KBM-7 (cell line): Measurements from ENCODE around the gene UBC.
A peak's percentile ranks its signal among the peaks of the same experiment; 100 is the strongest.
"Not testable (repeated sequence)": the region's sequence is repeated elsewhere in the genome, so short reads cannot be mapped to it uniquely, and the experiment has no call there.

Experiments
- DNase-seq: peaks from one replicate; pipeline ENCODE4 v3.0.0-alpha.2; 2015
- in situ Hi-C: fragments of 300-500 bp; cut with MboI; formaldehyde crosslinking; loops from 2 replicates; pipeline ENCODE4 v1.14.3; 2020; ENCODE audit warnings: low sequenced_read_pairs, low pct_unique_long_range_greater_than_20kb, mixed read lengths

Gene UBC

DNA sequence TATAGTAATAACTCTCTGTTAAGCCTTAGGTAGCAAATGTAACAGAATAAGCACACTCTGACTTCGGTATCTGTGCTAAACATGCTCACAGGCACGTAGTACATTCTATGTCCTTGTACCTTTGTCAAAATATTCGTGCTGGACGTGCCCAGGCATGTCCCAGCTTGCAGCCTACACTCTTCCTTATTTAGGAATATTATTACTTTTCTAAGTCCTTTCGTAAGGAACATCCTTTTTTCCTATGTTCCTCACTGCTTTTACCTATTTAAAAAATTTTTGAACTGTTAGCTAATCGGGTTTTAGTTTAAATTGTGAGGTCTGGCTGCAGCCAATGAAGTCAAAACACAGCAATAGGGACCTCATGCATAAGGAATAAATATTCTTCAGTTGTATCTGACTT, 24.1 kb upstream of the UBC start:
- in situ Hi-C loops = no loop called here
- peak; percentile 76 for DNase-seq

DNA sequence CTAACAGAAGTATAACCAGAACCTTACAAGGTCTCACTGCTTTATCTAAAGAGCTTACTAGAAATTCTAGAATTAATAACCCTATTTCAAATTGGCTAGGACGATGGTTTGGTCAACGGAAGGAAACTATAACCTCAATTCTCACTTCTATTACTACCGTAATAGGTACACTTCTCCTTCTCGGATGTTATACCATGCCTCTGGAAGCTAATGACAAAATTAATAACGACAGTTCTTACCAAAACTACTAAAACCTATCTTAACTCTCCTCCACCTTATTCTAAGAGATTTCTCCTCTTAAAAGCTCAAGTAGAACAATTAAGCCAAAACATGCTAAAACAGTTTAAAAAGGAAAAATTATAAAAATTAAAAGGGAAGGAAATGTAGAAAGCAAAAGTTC, 23.7 kb upstream of the UBC start:
- peak; percentile 58 for DNase-seq
- in situ Hi-C loops = no loop called here

DNA sequence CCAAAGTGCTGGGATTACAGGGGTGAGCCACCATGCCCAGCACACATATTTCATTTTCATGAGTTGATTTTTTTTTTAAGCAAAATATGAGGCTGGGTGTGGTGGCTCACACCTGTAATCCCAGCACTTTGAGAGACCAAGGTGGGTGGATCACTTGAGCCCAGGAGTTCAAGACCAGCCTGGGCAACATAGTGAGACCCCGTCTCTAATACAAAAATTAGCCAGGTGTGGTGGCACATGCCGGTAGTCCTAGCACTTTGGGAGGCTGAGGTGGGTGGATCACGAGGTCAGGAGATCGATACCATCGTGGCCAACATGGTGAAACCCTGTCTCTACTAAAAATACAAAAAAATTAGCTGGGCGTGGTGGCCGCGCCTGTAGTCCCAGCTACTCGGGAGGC, 17.1 kb upstream of the UBC start:
- in situ Hi-C loops, DNase-seq: not testable (repeated sequence)

DNA sequence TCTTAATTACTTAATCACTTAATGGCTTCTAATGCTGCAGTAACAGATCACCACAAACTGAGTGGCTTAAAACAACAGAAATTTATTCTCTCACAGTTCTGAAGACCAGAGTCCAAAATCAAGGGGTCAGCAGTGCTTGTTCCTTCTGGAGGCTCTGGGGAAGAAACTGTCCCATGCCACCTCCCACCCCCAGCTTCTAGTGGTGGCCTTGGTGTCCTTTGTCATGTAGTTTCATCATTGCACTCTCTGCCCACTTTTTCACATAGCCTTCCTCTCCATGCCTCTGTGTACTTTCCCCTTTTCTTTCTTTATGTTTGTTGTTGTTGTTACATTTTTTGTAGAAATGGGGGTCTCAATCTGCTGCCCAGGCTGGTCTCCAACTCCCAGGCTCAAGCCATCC, 16.1 kb upstream of the UBC start:
- in situ Hi-C loops = no loop called here

DNA sequence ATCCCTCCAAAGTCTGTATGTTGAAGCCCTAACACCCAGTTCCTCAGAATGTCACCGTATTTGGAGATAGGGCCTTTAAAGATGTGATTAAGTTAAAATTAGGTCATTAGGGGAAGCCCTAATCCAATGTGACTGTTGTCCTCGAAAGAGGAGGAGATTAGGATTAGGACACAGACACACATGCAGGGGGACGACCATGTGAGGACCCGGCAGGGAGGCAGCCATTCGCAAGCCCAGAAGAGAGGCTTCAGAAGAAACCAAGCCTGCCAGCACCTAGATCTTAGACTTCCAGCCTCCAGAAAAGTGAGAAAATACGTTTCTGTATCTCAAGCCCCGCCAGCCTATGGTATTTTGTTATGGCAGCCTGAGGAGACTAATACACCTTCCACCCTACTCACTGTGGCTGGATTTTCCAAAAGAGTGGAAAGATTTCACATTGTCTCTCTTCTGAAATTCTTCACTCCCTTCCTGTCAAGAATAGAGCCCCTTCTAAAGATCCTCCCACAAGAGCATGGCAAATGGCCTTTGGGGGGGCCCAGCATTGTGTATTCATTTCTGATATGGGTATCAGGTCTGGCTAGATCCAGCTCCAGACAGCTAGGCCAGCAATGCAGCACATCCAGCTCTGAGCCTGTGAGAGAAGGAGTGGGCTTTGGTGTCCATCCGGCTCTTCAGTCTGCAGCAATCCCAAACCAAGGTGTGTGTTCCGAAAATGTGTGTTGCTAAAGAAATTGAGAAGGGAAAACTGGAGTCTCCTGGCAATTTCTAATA, 15.4 kb upstream of the UBC start:
- in situ Hi-C loops = no loop called here
- DNase-seq = no peak

More for the DNA sequence above, 16.1 kb upstream of the UBC start:
- no peak for DNase-seq

DNA sequence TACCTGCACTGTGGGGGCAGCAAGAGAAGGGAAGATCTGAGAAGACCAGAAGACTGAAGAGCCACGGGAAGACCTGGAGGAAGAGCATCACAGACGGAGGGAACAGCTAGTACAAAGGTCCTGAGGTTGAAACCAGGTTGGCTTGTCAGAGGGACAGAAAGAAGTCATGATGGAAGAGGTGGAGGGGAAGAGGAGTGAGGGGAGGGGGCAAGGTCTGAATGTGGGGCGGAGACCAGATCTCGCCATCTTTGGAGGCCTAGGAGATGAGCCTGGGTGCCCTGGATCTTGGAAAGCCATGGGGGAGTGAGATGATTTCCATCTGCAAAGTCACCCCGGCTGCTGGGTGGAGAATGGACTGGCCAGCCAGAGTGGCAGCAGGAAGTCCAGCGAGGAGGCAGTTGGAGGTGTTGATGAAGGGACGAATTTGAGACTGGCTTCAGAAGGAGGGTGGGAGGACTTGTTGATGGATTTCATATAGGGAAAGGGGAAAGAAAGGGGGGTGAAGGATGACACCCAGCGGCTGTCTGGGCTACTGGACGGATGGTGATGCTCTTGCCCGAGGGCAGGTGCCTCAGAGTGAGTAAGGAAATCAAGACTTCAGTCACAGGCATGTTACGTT, 14.6 kb upstream of the UBC start:
- DNase-seq = no peak

DNA sequence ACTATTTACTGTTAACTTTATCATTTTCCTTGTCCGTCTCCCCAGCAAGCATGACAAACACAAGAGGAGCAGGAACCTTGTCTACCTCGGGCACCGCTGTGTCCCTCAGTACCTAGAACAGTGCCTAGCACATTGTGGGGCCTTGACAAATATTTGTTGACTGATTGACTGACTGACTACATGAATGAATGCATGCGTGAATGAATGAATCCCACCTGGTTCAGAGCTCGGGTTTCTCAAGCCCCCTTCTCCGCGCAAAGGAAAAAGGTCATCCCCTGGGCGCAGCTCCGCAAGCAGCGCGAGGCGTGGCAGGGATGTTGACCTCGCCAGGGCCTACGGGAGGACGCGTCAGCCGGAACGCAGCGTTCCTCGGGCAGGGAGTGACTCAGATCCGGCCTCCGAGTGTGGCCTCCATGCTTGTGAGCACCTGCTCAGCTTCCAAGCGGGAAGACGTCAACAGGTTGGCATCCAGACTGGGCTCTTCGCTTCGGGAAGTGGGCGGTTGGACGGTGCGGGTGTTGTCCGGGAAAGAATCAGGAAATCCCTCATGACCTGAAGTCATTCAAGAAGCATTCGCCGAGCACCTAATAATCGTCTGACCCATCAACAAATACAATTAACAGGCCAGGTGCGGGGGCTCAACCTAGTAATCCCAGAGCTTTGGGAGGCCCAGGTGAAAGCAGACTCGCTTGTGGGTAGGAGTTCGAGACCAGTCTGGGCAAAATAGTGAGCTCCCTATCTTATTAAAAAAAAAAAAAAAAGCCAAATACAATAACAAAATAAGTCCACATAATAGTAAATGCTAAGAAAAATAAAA, 13.9 kb upstream of the UBC start:
- DNase-seq = no peak
- in situ Hi-C loops = no loop called here

More for the DNA sequence above, 14.6 kb upstream of the UBC start:
- in situ Hi-C loops = no loop called here

DNA sequence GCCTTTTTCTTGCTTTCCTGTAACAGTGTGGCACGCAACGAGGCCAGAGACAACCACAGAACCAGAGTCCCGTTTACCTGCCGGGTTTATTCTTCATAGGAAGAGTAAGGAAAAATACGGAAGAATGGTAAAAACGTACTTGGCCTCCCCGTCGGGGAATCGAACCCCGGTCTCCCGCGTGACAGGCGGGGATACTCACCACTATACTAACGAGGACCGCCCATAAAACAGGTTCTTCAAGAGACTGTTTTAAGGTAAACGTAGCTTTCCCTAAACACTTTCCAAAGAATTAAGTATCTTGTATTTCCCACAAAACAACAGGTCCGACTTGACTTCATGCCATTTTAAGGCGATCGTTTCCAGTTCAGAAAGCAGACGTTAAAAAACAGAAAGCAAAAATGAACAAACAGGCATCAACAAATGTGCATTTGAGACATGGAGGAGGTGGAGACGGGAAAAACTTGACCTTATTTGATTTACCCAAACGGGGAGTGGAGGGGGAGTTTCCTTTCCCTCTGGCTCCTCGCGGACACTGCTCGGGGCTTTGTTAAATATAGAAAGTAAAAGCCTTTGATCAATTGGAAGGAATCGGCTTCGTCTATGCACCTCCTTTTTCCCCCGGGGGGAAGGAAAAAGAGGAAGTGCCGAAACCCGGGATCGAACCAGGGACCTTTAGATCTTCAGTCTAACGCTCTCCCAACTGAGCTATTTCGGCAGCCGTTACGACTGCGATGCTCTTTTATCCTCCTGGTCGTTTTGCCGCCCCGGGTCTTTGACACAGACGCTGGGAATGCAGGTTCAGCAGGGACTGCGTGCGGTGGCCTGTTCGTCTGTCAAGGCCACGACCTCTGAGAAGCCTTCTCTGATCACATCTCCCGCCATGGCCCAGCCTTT, 13.0 kb upstream of the UBC start:
- peak; percentile 96 for DNase-seq
- in situ Hi-C loops = no loop called here

DNA sequence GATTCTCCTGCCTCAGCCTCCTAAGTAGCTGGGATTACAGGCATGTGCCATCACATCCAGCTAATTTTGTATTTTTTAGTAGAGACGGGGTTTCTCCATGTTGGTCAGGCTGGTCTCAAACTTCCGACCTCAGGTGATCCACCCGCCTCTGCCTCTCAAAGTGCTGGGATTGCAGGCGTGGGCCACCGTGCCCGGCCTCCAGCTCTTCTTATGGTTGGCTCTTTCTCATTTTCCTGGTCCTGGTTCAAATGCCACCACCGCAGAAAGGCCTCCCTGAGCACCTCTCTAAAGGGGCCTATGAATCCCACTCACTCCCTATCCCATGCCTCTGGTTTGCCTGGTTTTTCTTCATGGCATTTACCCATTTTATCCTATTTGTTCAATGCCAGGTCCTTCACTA, 11.3 kb upstream of the UBC start:
- DNase-seq, in situ Hi-C loops: not testable (repeated sequence)

DNA sequence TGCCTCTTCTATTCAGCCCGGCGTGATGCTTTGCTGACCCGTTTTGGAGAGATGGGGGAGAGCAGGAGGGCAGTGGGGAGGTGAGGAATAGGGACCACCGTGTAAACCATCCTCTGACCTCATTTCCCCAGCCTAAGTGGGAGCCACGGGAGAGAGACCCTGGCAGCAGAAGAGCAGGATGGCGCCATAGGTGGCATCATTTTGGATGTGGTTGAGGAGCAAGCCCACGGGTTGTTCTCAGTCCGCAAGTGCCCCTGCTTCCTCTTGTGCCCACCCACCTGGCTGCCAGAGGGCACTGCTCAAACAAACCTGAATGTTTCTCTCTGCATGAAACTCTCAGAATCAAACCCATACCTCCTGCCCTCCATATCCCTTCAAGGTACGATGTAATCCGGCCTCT, 10.7 kb upstream of the UBC start:
- in situ Hi-C loops = no loop called here
- DNase-seq = no peak

DNA sequence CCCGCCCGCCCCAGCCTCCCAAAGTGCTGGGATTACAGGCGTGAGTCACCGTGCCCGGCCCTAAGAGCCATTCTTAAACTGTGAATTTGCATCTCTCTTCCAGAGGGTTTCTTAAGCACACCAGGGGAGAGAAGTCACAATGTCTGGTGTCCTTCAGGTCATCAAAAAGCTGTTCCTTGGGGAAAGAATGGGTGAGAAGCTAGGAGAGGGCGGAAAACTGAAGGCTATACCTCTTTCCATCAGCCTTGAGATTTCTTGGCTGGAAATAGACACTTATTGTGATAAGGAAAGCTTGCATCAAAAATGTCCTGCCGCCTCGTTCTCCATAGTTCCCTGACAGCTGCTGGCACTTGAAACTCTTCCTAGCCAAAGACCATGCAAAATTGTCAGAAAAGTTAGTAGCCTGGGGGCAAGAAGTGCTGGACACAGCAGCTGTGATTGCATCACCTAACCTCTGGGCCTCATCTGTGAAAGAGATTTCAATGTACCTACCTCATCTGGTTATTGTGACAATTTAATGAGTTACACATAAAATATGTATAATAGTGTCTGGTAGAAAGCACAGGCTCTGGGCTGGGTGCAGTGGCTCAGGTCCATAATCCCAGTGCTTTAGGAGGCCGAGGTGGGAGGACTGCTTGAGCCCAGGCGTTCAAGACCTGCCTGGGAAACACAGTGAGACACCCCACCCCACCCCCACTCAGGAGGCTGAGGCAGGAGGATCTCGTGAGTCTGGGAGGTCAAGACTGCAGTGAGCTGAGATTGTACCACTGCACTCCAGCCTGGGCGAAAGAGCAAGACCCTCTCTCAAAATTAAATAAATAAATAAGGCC, 9.7 kb upstream of the UBC start:
- DNase-seq = no peak
- in situ Hi-C loops = no loop called here

DNA sequence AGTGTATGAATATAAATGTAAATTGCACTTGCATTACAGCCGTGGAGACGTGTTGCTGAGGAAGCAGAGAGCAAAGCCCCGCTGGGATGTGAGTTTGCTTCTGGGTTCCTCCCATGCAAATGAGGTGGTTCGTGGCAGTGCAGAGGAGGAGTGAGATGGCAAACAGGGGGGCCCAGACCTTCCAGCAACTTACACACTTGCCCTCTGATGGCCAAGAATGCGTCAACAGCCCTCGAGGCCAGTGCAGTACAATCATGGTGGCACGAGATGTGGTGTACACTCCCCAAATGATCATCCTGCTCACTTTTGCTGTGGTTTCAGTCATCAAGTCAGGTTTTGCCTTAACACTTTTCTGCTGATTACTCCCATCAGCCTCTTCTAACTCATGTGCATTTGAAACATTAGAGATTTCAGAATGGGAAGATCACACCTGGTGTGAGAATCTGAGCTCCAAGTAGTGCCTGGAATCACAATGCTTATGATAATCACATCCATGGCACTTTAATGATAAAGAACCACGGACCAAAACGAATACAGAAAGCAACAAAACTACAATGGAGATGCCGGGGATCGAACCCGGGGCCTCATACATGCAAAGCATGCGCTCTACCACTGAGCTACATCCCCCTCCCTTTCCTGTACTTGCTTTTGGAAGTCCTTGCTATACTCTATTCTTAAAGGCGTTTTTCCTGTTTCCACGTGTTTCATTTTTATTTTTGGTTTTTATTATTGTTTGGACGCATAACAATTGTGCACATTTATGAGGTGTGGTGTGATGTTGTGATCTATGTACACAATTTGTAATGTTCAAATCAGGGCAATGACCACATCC, 7.0 kb upstream of the UBC start:
- in situ Hi-C loops = no loop called here
- peak; percentile 90 for DNase-seq

DNA sequence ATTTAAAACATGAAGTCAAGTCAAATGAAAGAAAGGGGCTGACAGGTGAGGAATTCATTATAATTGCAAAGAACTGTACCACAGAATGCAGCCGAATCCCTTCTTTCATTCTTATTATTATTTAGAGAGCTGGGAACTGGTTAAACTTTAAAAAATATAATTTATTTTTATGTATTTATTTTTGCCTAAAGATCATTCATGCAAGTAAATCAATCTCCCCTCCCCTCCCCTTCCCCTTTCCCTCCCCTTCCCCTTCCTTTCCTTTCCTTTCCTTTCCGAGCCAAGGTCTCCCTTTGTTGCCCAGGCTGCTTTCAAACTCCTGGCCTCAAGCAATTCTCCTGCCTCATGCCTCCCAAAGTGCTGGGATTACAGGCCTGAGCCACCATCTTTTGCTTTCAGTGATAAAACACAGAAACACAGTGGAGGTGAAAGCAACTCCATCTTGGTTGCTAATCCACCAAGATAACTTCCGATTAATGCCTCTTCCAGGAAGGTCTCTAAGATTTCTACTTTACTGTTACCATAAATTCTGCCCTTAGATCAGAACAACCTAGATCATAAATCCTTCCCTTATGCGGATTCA, 6.0 kb upstream of the UBC start:
- in situ Hi-C loops = no loop called here
- no peak for DNase-seq

DNA sequence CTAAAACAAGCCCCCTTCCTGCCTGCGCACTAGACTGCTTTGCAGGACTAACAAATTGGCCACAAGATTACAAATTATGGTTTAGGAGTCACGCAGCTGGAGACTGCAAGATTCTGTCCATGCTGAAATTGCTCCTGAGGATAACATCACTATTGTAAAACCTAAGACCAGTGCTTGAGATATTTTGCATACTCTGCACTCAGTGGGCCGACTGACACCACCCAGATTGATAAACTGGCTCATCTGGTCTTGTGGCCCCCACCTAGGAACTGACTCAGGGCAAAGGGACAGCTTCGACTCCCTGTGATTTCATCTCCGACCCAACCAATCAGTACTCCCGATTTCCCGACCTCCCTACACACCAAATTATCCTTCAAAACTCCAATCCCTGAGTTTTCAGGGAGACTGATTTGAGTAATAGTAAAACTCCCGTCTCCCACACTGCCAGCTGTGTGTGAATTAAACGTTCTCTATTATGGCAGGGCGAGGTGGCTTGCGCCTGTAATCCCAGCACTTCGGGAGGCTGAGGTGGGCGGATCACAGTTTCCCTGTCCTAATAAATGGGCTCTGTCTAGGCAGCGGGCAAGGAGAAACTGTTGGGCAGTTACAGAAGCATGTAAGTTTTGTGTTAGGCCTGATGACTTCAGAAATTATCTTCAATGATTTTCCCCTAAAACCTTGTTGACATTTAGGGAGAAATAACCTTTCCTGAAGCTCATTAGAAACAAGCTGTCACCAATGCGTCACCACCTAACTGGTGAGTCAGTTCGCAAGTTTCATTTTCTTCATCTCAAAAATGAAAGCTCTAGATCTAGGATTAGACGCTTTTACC, 5.3 kb upstream of the UBC start:
- no peak for DNase-seq
- in situ Hi-C loops = no loop called here

DNA sequence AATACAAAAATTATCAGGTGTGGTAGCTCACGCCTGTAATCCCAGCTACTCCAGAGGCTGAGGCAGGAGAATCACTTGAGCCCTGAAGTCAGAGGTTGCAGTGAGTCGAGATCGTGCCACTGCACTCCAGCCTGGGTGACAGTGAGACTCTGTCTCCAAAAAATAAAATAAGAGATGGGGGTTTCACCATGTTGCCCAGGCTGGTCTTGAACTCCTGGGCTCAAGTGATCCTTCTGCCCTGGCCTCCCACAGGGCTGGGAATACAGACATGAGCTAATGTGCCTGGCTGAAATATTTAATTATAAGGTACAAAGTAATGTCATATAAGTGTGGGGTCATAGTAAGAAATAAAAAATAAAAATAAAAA, 4.2 kb upstream of the UBC start:
- in situ Hi-C loops, DNase-seq: not testable (repeated sequence)

DNA sequence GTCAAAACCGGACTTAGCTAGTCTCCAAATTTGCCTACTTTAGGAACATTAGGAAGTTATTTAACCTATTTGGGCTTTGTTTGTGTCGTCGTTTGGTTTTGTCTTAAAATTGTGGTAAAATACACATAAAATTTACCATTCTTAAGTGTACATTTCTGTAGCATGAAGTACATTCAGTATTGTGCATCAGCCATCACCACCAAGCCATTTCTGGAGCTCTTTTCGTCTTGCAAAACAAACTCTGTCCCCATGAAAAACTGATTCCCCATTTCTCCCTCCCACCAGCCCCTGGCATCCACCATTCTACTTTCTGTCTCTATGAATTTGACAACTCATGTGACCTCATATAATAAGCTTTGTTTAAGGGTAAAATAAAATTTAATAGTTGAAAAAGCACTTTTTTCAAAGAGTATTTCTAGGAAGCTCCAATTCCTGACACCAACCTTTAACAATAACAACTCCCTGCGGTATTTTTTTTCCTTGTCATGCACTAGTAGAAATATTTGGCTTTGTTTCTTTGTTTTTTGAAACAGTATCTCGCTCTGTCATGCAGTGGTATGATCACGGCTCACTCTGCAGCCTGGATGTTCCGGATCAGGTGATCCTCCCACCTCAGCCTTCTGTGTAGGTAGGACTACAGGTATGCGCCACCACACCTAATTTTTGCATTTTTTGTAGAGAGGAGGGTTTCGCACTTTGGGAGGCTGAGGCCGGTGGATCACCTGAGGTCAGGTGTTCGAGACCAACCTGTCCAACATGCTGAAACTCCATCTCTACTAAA, 3.6 kb upstream of the UBC start:
- in situ Hi-C loops = no loop called here
- DNase-seq = no peak
